Head of caudate nucleus (tissue), 42 donors: ENCODE measurements around the gene PPP2R3B.

Source experiments
- DNase-seq, 42 donors: peaks; one replicate each; pipeline versions ENCODE4 v3.0.0 to v3.0.0-alpha.2; 2020 to 2021; ENCODE audit warnings: mixed read lengths in 7 of 42
- intact Hi-C: fragments of 100-400 bp; cut with DNase I; formaldehyde crosslinking; loops from one replicate; pipeline ENCODE4 v1.15.0; 2022

The PPP2R3B gene

DNA sequence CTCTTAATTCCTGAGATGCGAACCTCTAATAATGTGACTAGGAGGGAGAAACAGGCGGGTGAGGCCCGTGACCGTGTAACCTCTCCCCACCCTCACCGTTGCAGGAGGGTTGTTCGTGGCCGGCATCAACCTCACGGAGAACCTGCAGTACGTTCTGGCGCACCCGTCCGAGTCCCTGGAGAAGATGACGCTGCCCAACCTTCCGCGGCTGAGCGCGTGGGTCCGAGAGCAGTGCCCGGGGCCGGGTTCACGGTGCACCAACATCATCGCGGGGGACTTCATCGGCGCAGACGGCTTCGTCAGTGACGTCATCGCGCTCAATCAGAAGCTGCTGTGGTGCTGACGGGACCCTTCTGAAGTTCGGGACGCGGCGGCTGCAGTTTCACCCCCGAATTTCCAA is 87.7 kb downstream of the PPP2R3B start:
- intact Hi-C loops = no loop called here
- DNase-seq = peak in 6 of 42 donors; percentile 10 to 41 (median 28)

DNA sequence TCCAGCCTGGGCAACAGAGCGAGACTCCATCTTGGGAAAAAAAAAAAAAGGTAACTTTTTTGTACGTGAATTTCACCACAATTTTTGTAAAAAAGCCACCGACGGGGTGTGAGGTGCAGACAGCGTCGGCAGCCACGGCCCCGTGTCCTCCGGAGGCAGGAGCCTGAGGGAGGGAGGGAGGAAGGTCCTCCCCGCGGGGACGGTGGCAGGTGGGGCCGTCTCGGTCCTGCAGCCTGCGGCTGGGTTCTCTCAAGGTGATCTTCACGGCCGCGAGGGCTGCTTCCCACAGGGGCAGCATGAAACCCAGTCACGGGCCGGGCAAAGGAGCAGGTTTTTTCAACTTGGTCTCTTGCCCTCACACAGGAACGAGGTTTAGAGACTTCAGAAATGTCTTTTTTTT is 91.6 kb downstream of the PPP2R3B start:
- intact Hi-C loops = no loop called here
- peak in 12 of 42 donors; percentile 3 to 36 (median 18) for DNase-seq

DNA sequence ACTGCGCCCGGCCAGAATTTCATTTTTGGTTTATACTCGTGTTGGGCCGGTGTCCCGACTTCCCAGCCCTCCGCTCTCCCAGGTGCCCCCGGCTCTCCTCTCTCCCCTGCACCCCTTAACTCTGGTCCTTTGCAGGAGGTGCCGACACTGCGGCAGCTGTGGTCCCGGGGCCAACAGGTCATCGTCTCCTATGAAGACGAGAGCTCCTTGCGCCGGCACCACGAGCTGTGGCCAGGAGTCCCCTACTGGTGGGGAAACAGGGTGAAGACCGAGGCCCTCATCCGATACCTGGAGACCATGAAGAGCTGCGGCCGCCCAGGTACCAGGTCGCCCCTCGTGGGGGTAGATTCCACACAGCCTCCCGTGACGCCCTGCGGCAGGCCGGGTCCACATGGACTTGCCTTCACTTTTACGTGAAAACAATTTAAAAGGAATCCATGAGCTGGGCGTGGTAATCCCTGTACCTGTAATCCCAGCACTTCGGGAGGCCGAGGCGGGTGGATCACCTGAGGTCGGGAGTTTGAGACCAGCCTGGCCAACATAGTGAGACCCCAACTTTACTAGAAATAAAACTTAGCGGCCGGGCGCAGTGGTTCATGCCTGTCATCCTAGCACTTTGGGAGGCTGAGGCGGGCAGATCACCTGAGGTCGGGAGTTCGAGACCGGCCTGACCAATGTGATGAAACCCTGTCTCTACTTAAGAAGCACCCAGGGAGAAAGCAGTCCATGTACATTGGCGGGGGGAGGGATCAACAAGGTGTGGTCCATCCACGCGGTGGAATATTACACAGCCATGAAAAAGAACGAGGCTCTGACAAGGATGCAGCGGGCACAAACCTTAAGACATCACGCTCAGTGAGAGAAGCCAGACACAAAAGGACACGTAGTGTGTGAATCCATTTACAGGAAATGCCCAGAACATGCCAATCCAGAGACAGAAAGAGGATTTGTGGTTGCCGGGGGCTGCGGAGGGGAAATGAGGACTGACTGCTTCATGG is 93.5 kb downstream of the PPP2R3B start:
- peak in 18 of 42 donors; percentile 0 to 37 (median 12) for DNase-seq
- intact Hi-C loops = no loop called here

GRCh38 chrX:291411-291901 is 95.3 kb downstream of the PPP2R3B start:
- intact Hi-C loops = no loop called here
- DNase-seq = peak in 17 of 42 donors; percentile 0 to 32 (median 10)

DNA sequence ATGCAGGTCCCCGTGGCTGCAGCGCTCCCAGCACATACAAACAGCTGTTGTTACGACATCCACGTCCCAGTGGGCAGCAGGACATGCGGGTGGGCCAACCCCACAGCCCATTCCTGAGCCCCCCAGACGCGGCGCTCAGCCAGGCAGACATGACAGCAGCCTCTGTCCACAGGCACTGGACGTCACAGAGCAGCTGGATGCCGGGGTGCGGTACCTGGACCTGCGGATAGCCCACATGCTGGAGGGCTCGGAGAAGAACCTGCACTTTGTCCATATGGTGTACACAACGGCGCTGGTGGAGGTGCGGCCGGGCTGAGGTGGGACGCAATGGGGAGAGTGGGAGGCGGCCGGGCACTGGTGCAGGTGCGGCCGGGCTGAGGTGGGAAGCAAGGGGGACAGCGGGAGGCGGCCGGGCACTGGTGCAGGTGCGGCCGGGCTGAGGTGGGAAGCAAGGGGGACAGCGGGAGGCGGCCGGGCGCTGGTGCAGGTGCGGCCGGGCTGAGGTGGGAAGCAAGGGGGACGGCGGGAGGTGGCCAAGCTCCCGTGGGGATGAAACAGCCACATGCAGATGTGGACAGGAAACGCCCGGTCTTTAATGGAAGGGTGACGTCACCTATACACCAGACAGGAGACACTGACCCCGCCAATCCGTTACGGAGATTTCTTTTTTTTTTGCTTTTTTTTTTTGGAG is 96.1 kb downstream of the PPP2R3B start:
- intact Hi-C loops = no loop called here
- DNase-seq = peak in 15 of 42 donors; percentile 2 to 39 (median 9)

- DNase-seq = peak in 14 of 42 donors; percentile 3 to 43 (median 14)
- intact Hi-C loops = no loop called here
These were observed 98.1 kb downstream of the PPP2R3B start for GRCh38 chrX:288561-288991.

- peak in 4 of 42 donors; percentile 0 to 6 (median 2) for DNase-seq
- intact Hi-C loops = no loop called here
These were observed 99.0 kb downstream of the PPP2R3B start for GRCh38 chrX:287670-288069.

- intact Hi-C loops = no loop called here
- peak in 7 of 42 donors; percentile 1 to 21 (median 9) for DNase-seq
These were observed 101.5 kb downstream of the PPP2R3B start for GRCh38 chrX:285076-285677.
